ENCODE measurements around the gene MARS2.
A peak's percentile ranks its signal among the peaks of the same experiment; 100 is the strongest.
"Not testable (repeated sequence)": the region's sequence is repeated elsewhere in the genome, so short reads cannot be mapped to it uniquely, and the experiment has no call there.

The MARS2 gene

GRCh38 chr2:197707316-197708213 is 2.4 kb downstream of the MARS2 start:
- peak; percentile 11 for DNase-seq

- DNase-seq, result no peak
Measured at GRCh38 chr2:197708331-197708730, 3.2 kb downstream of the MARS2 start.

- DNase-seq, result not testable (repeated sequence)
Measured at GRCh38 chr2:197709140-197709539, 4.0 kb downstream of the MARS2 start.

- DNase-seq, result no peak
Measured at GRCh38 chr2:197710424-197711042, 5.4 kb downstream of the MARS2 start.

- no peak for DNase-seq
Measured at GRCh38 chr2:197711578-197711977, 6.4 kb downstream of the MARS2 start.

- DNase-seq, result no peak
Measured at GRCh38 chr2:197713271-197713670, 8.1 kb downstream of the MARS2 start.

GRCh38 chr2:197717863-197718262 is 12.7 kb downstream of the MARS2 start:
- DNase-seq, result no peak

- no peak for DNase-seq
Measured at GRCh38 chr2:197727011-197727410, 21.8 kb downstream of the MARS2 start.

- not testable (repeated sequence) for DNase-seq
Measured at GRCh38 chr2:197728555-197729544, 23.7 kb downstream of the MARS2 start.

GRCh38 chr2:197740200-197740599 is 35.0 kb downstream of the MARS2 start:
- no peak for DNase-seq

Data from NCI-H774 (cell line).